PC-9 (cell line): ENCODE data around the gene NOS1AP.

ENCODE experiments used
- EZH2 ChIP-seq: fragments of 200-600 bp; sonication (generic); IDR thresholded peaks from 2 replicates; pipeline ENCODE4 v1.8.0; 2017; ENCODE audit warnings: antibody characterized with exemption, low read depth
- TF ChIP-seq, protein P1 (sequence below): fragments of 200-600 bp; sonication (generic); conservative IDR thresholded peaks from 2 replicates; pipeline ENCODE4 v1.6.1; 2017; ENCODE audit warnings: mixed run types, antibody characterized with exemption, mild to moderate bottlenecking, moderate library complexity

DNA sequence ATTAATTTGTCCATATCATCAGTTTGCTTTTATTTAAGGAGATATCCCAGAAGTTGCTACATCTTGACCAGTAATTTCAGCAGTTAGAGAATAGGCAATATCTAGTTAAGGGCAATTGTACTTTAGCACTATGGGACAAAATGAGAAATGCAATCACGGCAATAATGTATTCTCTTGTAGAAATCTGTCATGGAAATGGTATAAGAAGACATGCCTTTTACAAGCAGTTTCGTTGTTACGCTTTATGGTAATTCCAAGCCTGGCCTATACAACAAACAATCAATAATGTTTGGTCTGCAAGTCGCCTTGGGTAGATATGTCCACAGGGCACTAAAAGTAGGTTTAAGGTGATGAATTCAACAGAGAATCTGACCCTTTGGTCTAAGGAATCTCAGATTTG is 1.2 kb upstream of the NOS1AP start:
- TF ChIP-seq, protein P1, sequence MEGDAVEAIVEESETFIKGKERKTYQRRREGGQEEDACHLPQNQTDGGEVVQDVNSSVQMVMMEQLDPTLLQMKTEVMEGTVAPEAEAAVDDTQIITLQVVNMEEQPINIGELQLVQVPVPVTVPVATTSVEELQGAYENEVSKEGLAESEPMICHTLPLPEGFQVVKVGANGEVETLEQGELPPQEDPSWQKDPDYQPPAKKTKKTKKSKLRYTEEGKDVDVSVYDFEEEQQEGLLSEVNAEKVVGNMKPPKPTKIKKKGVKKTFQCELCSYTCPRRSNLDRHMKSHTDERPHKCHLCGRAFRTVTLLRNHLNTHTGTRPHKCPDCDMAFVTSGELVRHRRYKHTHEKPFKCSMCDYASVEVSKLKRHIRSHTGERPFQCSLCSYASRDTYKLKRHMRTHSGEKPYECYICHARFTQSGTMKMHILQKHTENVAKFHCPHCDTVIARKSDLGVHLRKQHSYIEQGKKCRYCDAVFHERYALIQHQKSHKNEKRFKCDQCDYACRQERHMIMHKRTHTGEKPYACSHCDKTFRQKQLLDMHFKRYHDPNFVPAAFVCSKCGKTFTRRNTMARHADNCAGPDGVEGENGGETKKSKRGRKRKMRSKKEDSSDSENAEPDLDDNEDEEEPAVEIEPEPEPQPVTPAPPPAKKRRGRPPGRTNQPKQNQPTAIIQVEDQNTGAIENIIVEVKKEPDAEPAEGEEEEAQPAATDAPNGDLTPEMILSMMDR = no peak
- no peak for TF ChIP-seq EZH2
